B cell (primary cell): Measurements from ENCODE around the gene HS2ST1.

ENCODE experiments used
- CTCF ChIP-seq: fragments of 200-600 bp; IDR thresholded peaks from one replicate; pipeline ENCODE4 v1.8.0; 2022; ENCODE audit warnings: antibody characterized with exemption, mild to moderate bottlenecking
- EZH2 ChIP-seq: IDR thresholded peaks from 2 replicates; pipeline ENCODE4 v1.6.1; 2012; ENCODE audit warnings: borderline replicate concordance, low read depth, mild to moderate bottlenecking, moderate library complexity, low read length; ENCODE audit not compliant: insufficient read depth, poor library complexity, severe bottlenecking

DNA sequence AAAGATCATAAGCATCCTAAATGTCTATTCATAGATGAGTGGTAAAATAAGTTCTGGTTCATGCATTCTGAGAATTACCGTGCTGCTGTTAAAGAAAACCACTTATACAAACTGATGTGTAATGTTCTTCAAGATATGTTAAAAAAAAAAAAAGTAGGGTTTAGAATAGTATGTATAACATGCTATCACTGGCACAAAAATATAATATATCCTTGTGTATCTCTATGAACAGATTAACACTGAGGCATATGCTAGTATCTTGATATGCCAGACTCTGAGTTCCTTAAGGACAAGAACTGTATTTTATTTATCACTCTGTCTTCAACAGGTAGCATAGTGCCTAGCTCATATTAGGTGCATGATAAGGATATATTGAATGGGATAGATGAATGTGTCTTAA lies 108.9 kb downstream of the HS2ST1 start:
- TF ChIP-seq CTCF (no peak), EZH2 (no peak)
